ENCODE data around the gene MRPL34. TPM values are rescaled to one million over a fixed set of nuclear protein-coding genes. Genes with fewer than 3 reads are reported as not detected.

Gene MRPL34
- total and polyA plus RNA-seq, 4 donors: 22.3 to 137 (median 93.4) TPM

GRCh38 chr19:17307876-17308377 is 2.3 kb downstream of the MRPL34 start:
- H3K27ac ChIP-seq (ENCODE audit: low read depth in 1 of 2, low read length in 1 of 2): no peak overlapping the region
- peaks cover 0 to 10% (median 0%) of the 10 kb centered on the region in 4 donors for H3K36me3 ChIP-seq (ENCODE audit: control insufficient read depth in 4 of 4, insufficient read depth in 4 of 4, low read length in 4 of 4)
- peaks cover 0 to 32% (median 7%) of the 10 kb centered on the region in 5 donors for H3K4me1 ChIP-seq (ENCODE audit: control insufficient read depth in 5 of 5, insufficient read depth in 5 of 5, low read length in 5 of 5)
- no peak for TF ChIP-seq CTCF (IDR thresholded peaks at IDR 0.05; ENCODE audit: control extremely low read depth, extremely low read depth)
- no peaks in the 10 kb centered on the region for H3K27me3 ChIP-seq (ENCODE audit: control insufficient read depth in 3 of 3, insufficient read depth in 3 of 3, low read length in 2 of 3)
- H3K4me3 ChIP-seq: no peak overlapping the region
- H3K9me3 ChIP-seq (ENCODE audit: control insufficient read depth in 4 of 4, insufficient read depth in 3 of 4, low read length in 3 of 4): no peaks in the 10 kb centered on the region
- DNase-seq: no peak
- ATAC-seq (ENCODE audit: insufficient read depth, low FRiP score): no peak
- H3K9ac ChIP-seq (ENCODE audit: insufficient read depth in 1 of 2, low read length in 2 of 2): no peak overlapping the region
- 85 to 91% methylated on average over 8 of the region's 8 CpGs for WGBS, 2 donors

DNA sequence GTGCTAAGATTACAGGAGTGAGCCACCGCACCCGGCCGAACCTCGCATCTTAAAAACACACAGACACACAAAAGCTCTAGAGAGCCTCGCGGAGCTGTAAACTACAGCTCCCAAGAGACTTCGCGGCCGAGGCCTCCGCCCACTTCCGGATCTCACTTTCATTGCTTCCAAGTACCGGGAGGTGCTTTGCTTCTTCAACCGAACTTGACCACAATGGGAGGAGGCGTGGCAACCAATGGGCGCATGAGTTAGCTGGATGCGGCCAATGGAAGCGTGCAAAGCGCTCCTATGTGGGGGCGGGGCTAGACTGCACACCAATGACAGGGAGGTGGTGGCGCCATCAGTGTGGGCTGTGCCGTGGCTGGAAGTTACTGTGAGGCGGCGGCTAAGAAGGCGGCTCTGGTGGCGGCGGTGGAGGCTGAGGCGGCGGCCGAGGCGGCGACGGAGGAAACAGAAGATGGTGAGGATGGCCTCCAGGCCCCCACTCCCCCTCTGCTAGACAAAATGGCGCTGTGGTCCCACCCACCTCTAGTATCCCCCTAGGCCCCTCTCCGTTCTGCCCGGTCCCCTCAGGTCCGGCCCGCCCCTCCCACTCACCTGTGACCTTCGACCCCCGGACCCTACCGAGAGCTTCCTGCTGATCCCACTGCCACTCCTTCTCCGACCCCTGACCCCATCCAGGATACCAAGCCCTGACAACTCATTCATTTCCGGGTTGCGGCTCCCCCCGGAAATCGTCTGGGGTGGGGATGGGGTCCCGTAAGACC is 3.7 kb downstream of the MRPL34 start, which contains the start of gene DDA1:
TSS of gene DDA1 (plus strand) at position 366 of the 767 bp plus-strand sequence. CDS start at position 458, 92 bp downstream.
- H3K4me3 ChIP-seq: peak within 1 kb of the TSS; percentile 82
- WGBS, 2 donors: 0% methylated on average over 44 to 46 of the region's 46 CpGs
- peak within 1 kb of the TSS; percentile 56 to 84 for H3K9ac ChIP-seq (ENCODE audit: insufficient read depth in 1 of 2, low read length in 2 of 2)
- peaks cover 0 to 18% (median 1%) of the 10 kb centered on the region in 4 donors for H3K36me3 ChIP-seq (ENCODE audit: control insufficient read depth in 4 of 4, insufficient read depth in 4 of 4, low read length in 4 of 4)
- peaks cover 0 to 24% (median 6%) of the 10 kb centered on the region in 5 donors for H3K4me1 ChIP-seq (ENCODE audit: control insufficient read depth in 5 of 5, insufficient read depth in 5 of 5, low read length in 5 of 5)
- H3K27ac ChIP-seq (ENCODE audit: low read depth in 1 of 2, low read length in 1 of 2): peak within 1 kb of the TSS; percentile 76 to 78
- peak; percentile 100 for DNase-seq
- H3K27me3 ChIP-seq (ENCODE audit: control insufficient read depth in 3 of 3, insufficient read depth in 3 of 3, low read length in 2 of 3): no peaks in the 10 kb centered on the region
- TF ChIP-seq CTCF (IDR thresholded peaks at IDR 0.05; ENCODE audit: control extremely low read depth, extremely low read depth): no peak
- no peaks in the 10 kb centered on the region for H3K9me3 ChIP-seq (ENCODE audit: control insufficient read depth in 4 of 4, insufficient read depth in 3 of 4, low read length in 3 of 4)
- peak; percentile 81 for ATAC-seq (ENCODE audit: insufficient read depth, low FRiP score)

DNA sequence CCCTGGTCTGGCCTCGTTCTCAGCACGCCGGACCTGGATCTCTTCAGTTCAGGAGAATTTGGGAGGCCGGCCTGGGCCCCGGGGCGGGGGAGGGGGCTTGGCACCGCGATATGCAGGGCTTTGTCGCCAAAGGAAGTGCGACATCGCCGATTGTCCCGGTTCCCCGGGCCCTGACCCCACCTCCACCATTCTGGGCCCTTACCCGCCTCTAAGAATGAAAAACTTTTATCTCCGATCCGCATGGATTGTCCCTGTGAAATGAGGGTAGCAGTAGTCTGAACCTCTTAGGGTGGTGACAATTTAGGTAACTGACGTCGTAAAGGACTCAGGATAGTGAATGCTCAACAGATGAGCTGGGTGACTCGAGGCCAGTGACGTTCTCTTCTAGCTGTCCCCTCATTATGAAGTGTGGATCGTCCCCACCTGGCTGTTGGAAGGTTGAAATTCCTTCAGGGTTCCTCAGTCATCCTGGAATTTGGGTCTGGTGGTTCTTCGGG is 4.3 kb downstream of the MRPL34 start:
- Histone ChIP-seq H3K4me1 (ENCODE audit: control insufficient read depth in 5 of 5, insufficient read depth in 5 of 5, low read length in 5 of 5) (peaks cover 0 to 18% (median 6%) of the 10 kb centered on the region in 5 donors), H3K4me3 (peak overlapping the region; percentile 82), H3K36me3 (ENCODE audit: control insufficient read depth in 4 of 4, insufficient read depth in 4 of 4, low read length in 4 of 4) (peaks cover 3 to 22% (median 6%) of the 10 kb centered on the region in 4 donors), H3K27ac (ENCODE audit: low read depth in 1 of 2, low read length in 1 of 2) (peak overlapping the region; percentile 76 to 78), H3K9ac (ENCODE audit: insufficient read depth in 1 of 2, low read length in 2 of 2) (peak overlapping the region; percentile 56 to 84), H3K9me3 (ENCODE audit: control insufficient read depth in 4 of 4, insufficient read depth in 3 of 4, low read length in 3 of 4) (no peaks in the 10 kb centered on the region), H3K27me3 (ENCODE audit: control insufficient read depth in 3 of 3, insufficient read depth in 3 of 3, low read length in 2 of 3) (no peaks in the 10 kb centered on the region)
- WGBS, 2 donors: 6 to 8% methylated on average over 23 of the region's 23 CpGs
- ATAC-seq (ENCODE audit: insufficient read depth, low FRiP score) (no peak), DNase-seq (no peak)
- no peak for TF ChIP-seq CTCF (IDR thresholded peaks at IDR 0.05; ENCODE audit: control extremely low read depth, extremely low read depth)
